HG03521 (cell line): ENCODE data around the gene AP5Z1.

ENCODE experiments used
- ATAC-seq: cut with Tn5 transposase; IDR thresholded peaks from one replicate; pipeline ENCODE4 v1.9.1; 2021; ENCODE audit warnings: mild to moderate bottlenecking, moderate library complexity; ENCODE audit not compliant: unreplicated experiment

Gene AP5Z1

GRCh38 chr7:4745265-4745919 is 30.0 kb upstream of the AP5Z1 start:
- ATAC-seq: no peak

- no peak for ATAC-seq
Observed at GRCh38 chr7:4745971-4746919, 29.2 kb upstream of the AP5Z1 start.

GRCh38 chr7:4747013-4747412 is 28.4 kb upstream of the AP5Z1 start:
- no peak for ATAC-seq

GRCh38 chr7:4747746-4748145 is 27.7 kb upstream of the AP5Z1 start:
- no peak for ATAC-seq

GRCh38 chr7:4748231-4748681 is 27.2 kb upstream of the AP5Z1 start:
- no peak for ATAC-seq

- ATAC-seq: no peak
Observed at GRCh38 chr7:4749363-4749762, 26.1 kb upstream of the AP5Z1 start.

GRCh38 chr7:4749798-4750197 is 25.6 kb upstream of the AP5Z1 start:
- no peak for ATAC-seq

GRCh38 chr7:4751398-4751947 is 23.9 kb upstream of the AP5Z1 start:
- ATAC-seq: no peak

- peak; percentile 81 for ATAC-seq
Observed at GRCh38 chr7:4753598-4754432, 21.6 kb upstream of the AP5Z1 start.

- ATAC-seq: no peak
Observed at GRCh38 chr7:4754433-4755010, 20.9 kb upstream of the AP5Z1 start.

- no peak for ATAC-seq
Observed at GRCh38 chr7:4755045-4755444, 20.4 kb upstream of the AP5Z1 start.

- ATAC-seq: no peak
Observed at GRCh38 chr7:4758111-4758510, 17.3 kb upstream of the AP5Z1 start.

GRCh38 chr7:4758791-4759190 is 16.6 kb upstream of the AP5Z1 start:
- no peak for ATAC-seq

GRCh38 chr7:4759211-4759610 is 16.2 kb upstream of the AP5Z1 start:
- ATAC-seq: no peak

- no peak for ATAC-seq
Observed at GRCh38 chr7:4760952-4761351, 14.5 kb upstream of the AP5Z1 start.

GRCh38 chr7:4762121-4763055 is 13.0 kb upstream of the AP5Z1 start:
- ATAC-seq: no peak

GRCh38 chr7:4763091-4763793 is 12.2 kb upstream of the AP5Z1 start:
- no peak for ATAC-seq

- no peak for ATAC-seq
Observed at GRCh38 chr7:4763794-4764185, 11.6 kb upstream of the AP5Z1 start.
